Smooth muscle cell of bladder (primary cell): ENCODE data around the gene SYNDIG1. TPM values are rescaled to one million over a fixed set of nuclear protein-coding genes. Genes with fewer than 3 reads are reported as not detected.

Experiments used
- total RNA-seq: library from RNA; depleted of rRNA; stranded (reverse); fragments of >200 nt; gene quantifications from 2 replicates; pipeline ENCODE4 v1.2.3, GENCODE V29; 2014

SYNDIG1 gene
- total RNA-seq = 1.1 and 1.9 TPM in 2 replicates

DNA sequence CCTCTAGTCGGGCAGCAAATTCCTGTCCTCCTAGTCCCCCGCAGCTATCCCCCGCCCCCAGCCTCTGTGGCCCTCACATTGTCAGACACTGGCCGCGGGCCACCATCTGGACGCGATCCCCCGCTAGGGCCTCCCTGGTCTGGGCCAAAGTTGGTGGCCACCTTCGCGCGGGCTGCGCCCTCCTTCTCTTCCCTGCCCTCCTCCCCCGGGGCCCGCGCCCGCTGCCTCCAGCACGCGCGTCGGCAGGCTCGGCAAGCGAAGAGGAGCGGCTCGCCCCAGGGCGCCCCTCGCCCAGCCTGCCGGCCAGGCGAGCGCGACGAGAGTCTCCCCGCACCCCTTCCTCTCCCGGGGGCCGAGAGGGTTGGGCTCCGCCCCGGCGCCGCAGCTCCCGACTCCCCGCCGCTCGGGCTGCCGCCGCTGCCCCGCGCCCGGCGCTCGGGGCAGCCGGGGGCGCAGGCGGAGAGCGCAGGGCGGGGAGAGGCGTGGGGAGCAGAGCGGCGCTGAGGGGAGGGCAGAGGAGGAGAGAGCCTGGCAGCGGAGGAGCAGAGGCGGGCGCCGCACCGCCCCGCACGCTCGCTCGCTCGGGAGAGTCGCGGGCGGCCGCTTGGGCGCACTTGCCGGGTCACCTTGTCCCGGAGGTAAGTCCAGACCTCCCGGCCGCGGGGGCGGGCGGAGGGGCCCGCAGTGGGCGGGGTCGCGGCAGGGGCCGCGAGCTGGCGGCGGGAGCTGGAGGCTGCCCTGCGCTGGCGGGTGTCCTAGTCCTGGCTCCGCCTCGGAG, at the start of gene SYNDIG1:
TSS of gene SYNDIG1 (plus strand) at position 514 of the 778 bp plus-strand sequence. CDS start 73,469 bp downstream, outside the sequence.

